ENCODE results near the gene KRTAP10-4. TPM values are rescaled to one million over a fixed set of nuclear protein-coding genes. Genes with fewer than 3 reads are reported as not detected.
A peak's percentile ranks its signal among the peaks of the same experiment; 100 is the strongest.
"Not testable (repeated sequence)": the region's sequence is repeated elsewhere in the genome, so short reads cannot be mapped to it uniquely, and the experiment has no call there.

The KRTAP10-4 gene, protein sequence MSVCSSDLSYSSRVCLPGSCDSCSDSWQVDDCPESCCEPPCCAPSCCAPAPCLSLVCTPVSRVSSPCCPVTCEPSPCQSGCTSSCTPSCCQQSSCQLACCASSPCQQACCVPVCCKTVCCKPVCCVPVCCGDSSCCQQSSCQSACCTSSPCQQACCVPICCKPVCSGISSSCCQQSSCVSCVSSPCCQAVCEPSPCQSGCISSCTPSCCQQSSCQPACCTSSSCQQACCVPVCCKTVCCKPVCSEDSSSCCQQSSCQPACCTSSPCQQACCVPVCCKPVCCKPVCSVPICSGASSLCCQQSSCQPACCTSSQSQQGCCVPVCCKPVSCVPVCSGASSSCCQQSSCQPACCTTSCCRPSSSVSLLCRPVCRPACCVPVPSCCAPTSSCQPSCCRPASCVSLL
- not detected for total RNA-seq

DNA sequence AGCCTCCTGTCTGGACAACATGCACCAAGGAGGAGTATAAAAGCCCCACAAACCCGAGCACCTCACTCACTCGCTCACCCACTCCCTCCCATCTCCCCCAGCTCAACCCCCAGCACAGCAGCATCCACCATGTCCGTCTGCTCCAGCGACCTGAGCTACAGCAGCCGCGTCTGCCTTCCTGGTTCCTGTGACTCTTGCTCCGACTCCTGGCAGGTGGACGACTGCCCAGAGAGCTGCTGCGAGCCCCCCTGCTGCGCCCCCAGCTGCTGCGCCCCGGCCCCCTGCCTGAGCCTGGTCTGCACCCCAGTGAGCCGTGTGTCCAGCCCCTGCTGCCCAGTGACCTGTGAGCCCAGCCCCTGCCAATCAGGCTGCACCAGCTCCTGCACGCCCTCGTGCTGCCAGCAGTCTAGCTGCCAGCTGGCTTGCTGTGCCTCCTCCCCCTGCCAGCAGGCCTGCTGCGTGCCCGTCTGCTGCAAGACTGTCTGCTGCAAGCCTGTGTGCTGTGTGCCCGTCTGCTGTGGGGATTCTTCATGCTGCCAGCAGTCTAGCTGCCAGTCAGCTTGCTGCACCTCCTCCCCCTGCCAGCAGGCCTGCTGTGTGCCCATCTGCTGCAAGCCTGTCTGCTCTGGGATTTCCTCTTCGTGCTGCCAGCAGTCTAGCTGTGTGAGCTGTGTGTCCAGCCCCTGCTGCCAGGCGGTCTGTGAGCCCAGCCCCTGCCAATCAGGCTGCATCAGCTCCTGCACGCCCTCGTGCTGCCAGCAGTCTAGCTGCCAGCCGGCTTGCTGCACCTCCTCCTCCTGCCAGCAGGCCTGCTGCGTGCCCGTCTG, at the start of gene KRTAP10-4:
Gene KRTAP10-4, plus strand, starts transcription at position 100 of the 827 bp plus-strand sequence. Its CDS starts 30 bp downstream, at position 130.
- H3K36me3 ChIP-seq; intact Hi-C loops (cut with DNase I; ENCODE audit: low total_unique reads); H3K27ac ChIP-seq; H3K4me1 ChIP-seq; H3K4me3 ChIP-seq: not testable (repeated sequence)
- H3K27me3 ChIP-seq = peaks cover 0 to 26% of the 10 kb centered on the region in 2 donors
- H3K9me3 ChIP-seq = peaks cover 15 to 28% of the 10 kb centered on the region in 2 donors
- DNase-seq (ENCODE audit: low spot score in 2 of 2) = peak in 1 of 2 donors; percentile 34

DNA sequence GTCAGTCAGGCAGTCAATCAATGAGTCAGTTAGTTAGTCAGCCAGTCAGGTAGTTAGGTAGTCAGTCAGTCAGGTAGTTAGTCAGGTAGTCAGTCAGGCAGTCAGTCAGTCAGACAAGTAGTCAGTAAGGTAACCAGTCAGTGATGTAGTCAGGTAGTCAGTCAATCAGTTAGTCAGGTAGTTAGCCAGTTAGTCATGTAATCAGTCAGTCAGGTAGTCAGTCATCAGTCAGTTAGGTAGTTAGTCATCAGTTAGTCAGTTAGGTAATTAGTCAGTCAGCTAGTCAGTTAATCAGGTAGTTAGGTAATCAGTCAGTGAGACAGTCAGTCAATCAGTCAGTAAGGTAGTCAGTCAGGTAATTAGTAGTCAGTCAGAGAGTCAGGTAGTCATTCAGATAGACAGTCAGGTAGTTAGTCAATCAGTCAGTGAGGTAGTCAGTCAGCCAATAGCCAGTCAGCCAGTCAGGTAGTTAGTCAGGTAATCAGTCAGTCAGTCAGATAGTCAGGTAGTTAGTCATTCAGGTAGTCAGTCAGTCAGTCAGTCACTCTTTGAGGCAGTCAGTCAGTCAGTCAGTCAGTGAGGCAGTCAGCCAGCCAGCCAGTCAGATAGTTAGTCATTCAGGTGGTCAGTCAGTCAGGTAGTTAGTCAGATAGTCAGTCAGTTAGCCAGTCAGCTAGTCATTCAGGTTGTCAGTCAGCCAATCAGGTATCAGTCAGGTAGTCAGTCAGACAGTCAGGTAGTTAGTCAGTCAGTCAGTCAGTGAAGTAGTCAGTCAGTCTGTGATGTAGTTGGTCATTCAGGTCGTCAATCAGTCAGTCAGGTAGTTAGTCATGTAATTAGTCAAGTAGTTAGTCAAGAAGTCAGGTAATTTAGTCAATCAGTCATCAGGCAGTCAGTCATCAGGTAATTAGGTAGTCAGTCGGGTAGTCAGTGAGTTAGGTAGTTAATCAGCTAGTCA, 48.8 kb upstream of the KRTAP10-4 start:
- intact Hi-C loops (cut with DNase I; ENCODE audit: low total_unique reads) = loop anchor here (10.0 kb wide), 1 partner anchor 150 kb away; no protein-coding TSS in a partner anchor
- Histone ChIP-seq H3K4me3 (no peak overlapping the region), H3K27me3 (peaks cover 0 to 12% of the 10 kb centered on the region in 2 donors), H3K9me3 (no peaks in the 10 kb centered on the region), H3K36me3 (no peaks in the 10 kb centered on the region), H3K4me1 (no peaks in the 10 kb centered on the region), H3K27ac (no peak overlapping the region)
- TF ChIP-seq POLR2AphosphoS5 (IDR thresholded peaks at IDR 0.05) = no peak
- TF ChIP-seq, protein P1, sequence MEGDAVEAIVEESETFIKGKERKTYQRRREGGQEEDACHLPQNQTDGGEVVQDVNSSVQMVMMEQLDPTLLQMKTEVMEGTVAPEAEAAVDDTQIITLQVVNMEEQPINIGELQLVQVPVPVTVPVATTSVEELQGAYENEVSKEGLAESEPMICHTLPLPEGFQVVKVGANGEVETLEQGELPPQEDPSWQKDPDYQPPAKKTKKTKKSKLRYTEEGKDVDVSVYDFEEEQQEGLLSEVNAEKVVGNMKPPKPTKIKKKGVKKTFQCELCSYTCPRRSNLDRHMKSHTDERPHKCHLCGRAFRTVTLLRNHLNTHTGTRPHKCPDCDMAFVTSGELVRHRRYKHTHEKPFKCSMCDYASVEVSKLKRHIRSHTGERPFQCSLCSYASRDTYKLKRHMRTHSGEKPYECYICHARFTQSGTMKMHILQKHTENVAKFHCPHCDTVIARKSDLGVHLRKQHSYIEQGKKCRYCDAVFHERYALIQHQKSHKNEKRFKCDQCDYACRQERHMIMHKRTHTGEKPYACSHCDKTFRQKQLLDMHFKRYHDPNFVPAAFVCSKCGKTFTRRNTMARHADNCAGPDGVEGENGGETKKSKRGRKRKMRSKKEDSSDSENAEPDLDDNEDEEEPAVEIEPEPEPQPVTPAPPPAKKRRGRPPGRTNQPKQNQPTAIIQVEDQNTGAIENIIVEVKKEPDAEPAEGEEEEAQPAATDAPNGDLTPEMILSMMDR (IDR thresholded peaks at IDR 0.05) = no peak
- TF ChIP-seq POLR2A (IDR thresholded peaks at IDR 0.05) = no peak
- DNase-seq (ENCODE audit: low spot score in 2 of 2) = peak in 1 of 2 donors; percentile 20

DNA sequence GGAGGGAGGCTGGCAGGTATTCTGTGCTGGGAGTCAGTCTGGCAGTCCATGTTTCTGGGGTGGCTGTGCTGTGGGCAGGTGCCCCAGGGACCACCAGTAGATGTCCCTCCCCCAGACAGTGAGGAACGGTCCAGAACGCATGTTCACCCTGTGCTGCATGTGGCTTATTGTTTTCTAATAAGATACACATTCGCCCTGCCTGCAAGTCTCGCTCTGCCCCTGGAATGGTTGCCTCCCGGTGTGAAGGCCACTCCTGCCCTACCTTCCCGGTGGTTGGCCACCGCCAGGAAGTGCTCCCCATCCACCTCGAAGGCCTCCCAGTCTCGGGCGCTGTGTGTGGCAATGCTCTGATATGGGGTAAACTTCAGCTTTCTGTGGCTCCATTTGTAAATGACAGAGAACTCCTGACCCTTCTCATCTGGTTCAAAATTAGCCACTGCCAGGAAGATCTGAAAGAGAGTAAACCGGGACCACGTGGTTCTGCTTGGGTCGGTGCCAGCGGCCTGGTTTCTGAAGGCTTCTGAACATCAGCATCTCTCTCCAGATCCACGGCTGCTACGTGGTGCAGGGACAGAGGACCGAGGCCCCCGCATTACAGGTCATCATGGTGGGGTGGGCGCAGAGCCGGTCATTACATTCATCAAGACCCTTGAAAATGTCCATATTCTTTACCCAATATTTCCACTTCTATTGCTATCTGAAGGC, 48.0 kb upstream of the KRTAP10-4 start:
- Histone ChIP-seq H3K4me1 (no peaks in the 10 kb centered on the region), H3K27ac (no peak overlapping the region), H3K36me3 (no peaks in the 10 kb centered on the region), H3K9me3 (no peaks in the 10 kb centered on the region), H3K27me3 (peaks cover 0 to 11% of the 10 kb centered on the region in 2 donors), H3K4me3 (no peak overlapping the region)
- TF ChIP-seq POLR2A (IDR thresholded peaks at IDR 0.05) = no peak
- TF ChIP-seq POLR2AphosphoS5 (IDR thresholded peaks at IDR 0.05) = no peak
- TF ChIP-seq, protein P1 (IDR thresholded peaks at IDR 0.05) = no peak
- DNase-seq (ENCODE audit: low spot score in 2 of 2) = peak in 1 of 2 donors; percentile 48
- intact Hi-C loops (cut with DNase I; ENCODE audit: low total_unique reads) = loop anchor here (10.0 kb wide), 1 partner anchor 149 kb away; no protein-coding TSS in a partner anchor

DNA sequence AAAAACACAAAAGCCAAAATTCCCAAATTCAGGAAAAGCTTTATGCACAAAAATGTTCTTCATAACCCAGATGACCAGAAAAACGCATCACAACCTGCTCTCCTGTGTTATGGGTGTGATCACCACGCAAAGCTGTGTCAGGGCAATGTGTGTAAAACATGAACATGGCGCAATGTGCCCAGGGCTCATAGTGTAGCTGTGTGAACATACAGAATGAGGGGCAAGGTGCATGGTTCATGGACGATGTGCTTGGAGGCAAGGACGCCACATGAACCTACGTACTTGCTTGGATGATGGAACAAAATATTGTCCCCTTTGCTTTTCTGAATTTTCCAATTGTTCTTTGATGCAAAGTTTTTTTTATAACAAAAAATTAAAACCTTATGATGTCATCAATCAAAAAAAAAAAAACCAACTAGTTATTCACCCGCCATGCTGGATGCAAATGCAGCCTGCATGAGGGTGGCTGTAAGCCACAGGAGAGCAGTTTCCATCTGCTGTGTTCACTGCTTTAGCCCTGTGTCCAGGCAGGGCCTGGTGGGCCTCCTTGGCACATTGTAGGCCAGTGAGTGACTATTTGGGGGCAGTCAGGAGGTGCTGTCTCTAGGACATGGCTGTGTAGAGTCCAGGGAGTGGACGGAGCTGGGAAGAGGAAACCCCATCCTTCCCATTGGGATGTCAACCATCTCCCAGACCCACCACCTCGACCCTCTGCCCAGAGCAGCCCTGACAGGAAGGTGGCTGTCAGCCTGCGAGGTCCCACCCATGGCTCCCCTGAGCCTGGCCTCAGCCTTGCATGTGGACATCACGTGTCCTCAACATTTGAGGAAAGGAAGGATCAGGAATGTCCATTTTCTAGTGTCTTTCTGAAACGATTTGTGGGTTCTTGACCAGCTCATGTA, 47.2 kb upstream of the KRTAP10-4 start:
- Histone ChIP-seq H3K4me3 (no peak overlapping the region), H3K9me3 (no peaks in the 10 kb centered on the region), H3K27me3 (peaks cover 0 to 8% of the 10 kb centered on the region in 2 donors), H3K4me1 (no peaks in the 10 kb centered on the region), H3K36me3 (no peaks in the 10 kb centered on the region), H3K27ac (no peak overlapping the region)
- intact Hi-C loops (cut with DNase I; ENCODE audit: low total_unique reads) = loop anchor here (10.0 kb wide), 1 partner anchor 148 kb away; no protein-coding TSS in a partner anchor
- peak in 1 of 2 donors; percentile 37 for DNase-seq (ENCODE audit: low spot score in 2 of 2)
- TF ChIP-seq POLR2AphosphoS5 (IDR thresholded peaks at IDR 0.05) = no peak
- TF ChIP-seq, protein P1 (IDR thresholded peaks at IDR 0.05) = no peak
- no peak for TF ChIP-seq POLR2A (IDR thresholded peaks at IDR 0.05)
